Measurements from ENCODE around the gene RARA.

The RARA gene

GRCh38 chr17:40350689-40351358 is 41.8 kb downstream of the RARA start:
- H3K27ac ChIP-seq, result no peak overlapping the region
- TF ChIP-seq ZFX (IDR thresholded peaks at IDR 0.05), result no peak
- TF ChIP-seq CTCF (conservative IDR thresholded peaks at IDR 0.05), result no peak

GRCh38 chr17:40351359-40352236 is 42.6 kb downstream of the RARA start:
- TF ChIP-seq CTCF (conservative IDR thresholded peaks at IDR 0.05), result no peak
- TF ChIP-seq ZFX (IDR thresholded peaks at IDR 0.05), result no peak
- H3K27ac ChIP-seq, result no peak overlapping the region

GRCh38 chr17:40352237-40352778 is 43.3 kb downstream of the RARA start:
- no peak overlapping the region for H3K27ac ChIP-seq
- TF ChIP-seq CTCF (conservative IDR thresholded peaks at IDR 0.05), result no peak
- no peak for TF ChIP-seq ZFX (IDR thresholded peaks at IDR 0.05)

GRCh38 chr17:40352779-40353394 is 43.9 kb downstream of the RARA start:
- TF ChIP-seq ZFX (IDR thresholded peaks at IDR 0.05) (no peak), CTCF (conservative IDR thresholded peaks at IDR 0.05) (no peak)
- H3K27ac ChIP-seq, result no peak overlapping the region

GRCh38 chr17:40354221-40355122 is 45.5 kb downstream of the RARA start:
- TF ChIP-seq CTCF (conservative IDR thresholded peaks at IDR 0.05), result no peak
- TF ChIP-seq ZFX (IDR thresholded peaks at IDR 0.05), result no peak
- no peak overlapping the region for H3K27ac ChIP-seq

GRCh38 chr17:40355123-40355803 is 46.3 kb downstream of the RARA start:
- TF ChIP-seq CTCF (conservative IDR thresholded peaks at IDR 0.05) (peak; percentile 95), ZFX (IDR thresholded peaks at IDR 0.05) (no peak)
- no peak overlapping the region for H3K27ac ChIP-seq
